Uterus (tissue), 2 donors: ENCODE data around the gene CSTF1.

Experiments
- POLR2A ChIP-seq, 2 donors: fragments of 450-650 bp; IDR thresholded peaks; one replicate each; pipeline ENCODE4 v1.6.1; 2016; ENCODE audit warnings: antibody characterized with exemption in 2 of 2, mild to moderate bottlenecking in 1 of 2, moderate library complexity in 1 of 2
- TF ChIP-seq, protein P1 (sequence below), 4 experiments: fragments of 200-600 bp in 2 of 4; fragments of 450-650 bp in 2 of 4; sonication (generic) in 2 of 4; IDR thresholded peaks; one replicate each; pipeline ENCODE4 v1.5.1; 2016 to 2019; ENCODE audit warnings: antibody characterized with exemption in 4 of 4, mild to moderate bottlenecking in 2 of 4, moderate library complexity in 1 of 4

DNA sequence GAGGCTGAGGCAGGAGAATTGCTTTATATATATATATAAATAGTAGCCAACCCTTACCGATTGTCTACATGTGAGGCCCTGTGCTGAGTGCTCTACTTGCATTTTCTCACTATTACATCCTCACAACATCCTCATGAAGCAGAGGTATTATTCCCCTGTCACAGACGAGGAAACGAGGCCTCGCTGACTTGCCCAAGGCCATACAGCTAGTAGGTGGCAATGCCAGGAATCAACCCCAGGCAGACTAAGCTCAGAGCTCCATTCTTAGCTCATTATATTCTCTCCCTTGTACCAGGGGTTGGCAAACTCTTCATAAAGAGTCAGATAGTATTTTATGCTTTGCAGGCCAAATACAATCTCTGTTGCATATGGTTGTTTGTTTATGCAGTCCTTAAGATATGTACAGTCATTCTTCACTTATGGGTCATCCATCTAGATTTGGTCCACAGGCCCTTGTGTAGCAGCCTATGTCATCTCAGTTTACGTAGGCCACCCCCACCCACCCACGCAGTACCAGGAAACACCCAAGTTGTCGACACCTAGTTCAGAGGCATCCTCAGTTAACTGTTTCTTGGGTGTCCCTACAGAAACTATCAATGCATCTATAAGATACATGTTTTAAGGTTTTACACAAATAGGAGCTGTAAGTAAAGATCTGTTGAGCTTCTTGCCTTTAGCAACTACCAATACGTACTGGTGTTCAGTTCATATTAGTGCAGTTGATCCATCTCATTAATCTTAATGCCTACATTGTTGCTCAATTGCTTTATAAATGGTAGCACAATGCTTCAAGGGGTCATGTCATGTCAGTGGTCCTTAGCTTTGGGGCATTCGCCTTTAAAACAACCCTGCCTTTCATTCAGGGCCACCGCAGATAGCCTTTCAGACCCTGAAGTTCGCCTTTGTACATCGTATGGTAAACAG is 22.7 kb downstream of the CSTF1 start:
- TF ChIP-seq, protein P1, sequence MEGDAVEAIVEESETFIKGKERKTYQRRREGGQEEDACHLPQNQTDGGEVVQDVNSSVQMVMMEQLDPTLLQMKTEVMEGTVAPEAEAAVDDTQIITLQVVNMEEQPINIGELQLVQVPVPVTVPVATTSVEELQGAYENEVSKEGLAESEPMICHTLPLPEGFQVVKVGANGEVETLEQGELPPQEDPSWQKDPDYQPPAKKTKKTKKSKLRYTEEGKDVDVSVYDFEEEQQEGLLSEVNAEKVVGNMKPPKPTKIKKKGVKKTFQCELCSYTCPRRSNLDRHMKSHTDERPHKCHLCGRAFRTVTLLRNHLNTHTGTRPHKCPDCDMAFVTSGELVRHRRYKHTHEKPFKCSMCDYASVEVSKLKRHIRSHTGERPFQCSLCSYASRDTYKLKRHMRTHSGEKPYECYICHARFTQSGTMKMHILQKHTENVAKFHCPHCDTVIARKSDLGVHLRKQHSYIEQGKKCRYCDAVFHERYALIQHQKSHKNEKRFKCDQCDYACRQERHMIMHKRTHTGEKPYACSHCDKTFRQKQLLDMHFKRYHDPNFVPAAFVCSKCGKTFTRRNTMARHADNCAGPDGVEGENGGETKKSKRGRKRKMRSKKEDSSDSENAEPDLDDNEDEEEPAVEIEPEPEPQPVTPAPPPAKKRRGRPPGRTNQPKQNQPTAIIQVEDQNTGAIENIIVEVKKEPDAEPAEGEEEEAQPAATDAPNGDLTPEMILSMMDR (IDR thresholded peaks at IDR 0.05): no peak
- TF ChIP-seq POLR2A (IDR thresholded peaks at IDR 0.05): no peak
